H1 (cell line): ENCODE results near the gene TSPAN2. TPM values are rescaled to one million over a fixed set of nuclear protein-coding genes. Genes with fewer than 3 reads are reported as not detected.

ENCODE experiments used
- CBX5 ChIP-seq: fragments of 300-800, 300-1000 bp; sonication (generic); IDR thresholded peaks from 2 replicates; pipeline ENCODE4 v1.7.1; 2016; ENCODE audit warnings: antibody characterized with exemption, low read length, low read depth
- CHD7 ChIP-seq: fragments of 300-600 bp; sonication (generic); IDR thresholded peaks from 2 replicates; pipeline ENCODE4 v1.7.1; 2012; ENCODE audit warnings: low read length, moderate library complexity, mild to moderate bottlenecking, inconsistent platforms; ENCODE audit not compliant: insufficient replicate concordance
- PHF8 ChIP-seq: fragments of 200-600 bp; sonication (generic); conservative IDR thresholded peaks from 2 replicates; pipeline ENCODE4 v1.7.1; 2012; ENCODE audit warnings: low read depth, mild to moderate bottlenecking, inconsistent platforms, low read length, moderate library complexity
- polyA plus RNA-seq, 7 experiments: library from polyadenylated mRNA; depleted of rRNA in 3 of 7; stranded (reverse) in 5 of 7; unstranded in 2 of 7; fragments of >200 nt in 5 of 7; fragments of 200-250 nt in 2 of 7; gene quantifications; 1 replicate in 5 of 7; 2 replicates in 1 of 7; 4 replicates in 1 of 7; pipeline versions ENCODE4 v1.2.1 to v1.2.3, GENCODE V29; 2011 to 2013; ENCODE audit warnings: missing spikeins in 2 of 7, mixed read lengths in 2 of 7
- total RNA-seq: library from RNA; stranded (reverse); fragmentation: NEBNext Ultra II Directional; extraction: Animal tissue kit (Norgen Biotek cat#: 25700); gene quantifications from 2 replicates; pipeline ENCODE4 v1.2.1, GENCODE V29; 2021
- TF ChIP-seq, protein P1 (sequence below): IDR thresholded peaks from 2 replicates; pipeline ENCODE4 v1.6.1; 2012; ENCODE audit warnings: low read length, inconsistent platforms
- TF ChIP-seq, protein P2 (sequence below), 3 experiments: IDR thresholded peaks; 1 replicate in 2 of 3; 2 replicates in 1 of 3; pipeline versions ENCODE4 v1.5.1 to v1.6.1; 2011; ENCODE audit warnings: low read length in 3 of 3, mild to moderate bottlenecking in 3 of 3, inconsistent platforms in 2 of 3, low read depth in 1 of 3, moderate library complexity in 1 of 3; ENCODE audit not compliant: insufficient read depth in 1 of 3; ENCODE audit errors: control extremely low read depth in 1 of 3

Gene TSPAN2
- total and polyA plus RNA-seq, 2 of the 8 experiments (the other 6 are each of a cell fraction or from before 2014, with no cell fraction given) = 7.4 to 14.2 TPM

DNA sequence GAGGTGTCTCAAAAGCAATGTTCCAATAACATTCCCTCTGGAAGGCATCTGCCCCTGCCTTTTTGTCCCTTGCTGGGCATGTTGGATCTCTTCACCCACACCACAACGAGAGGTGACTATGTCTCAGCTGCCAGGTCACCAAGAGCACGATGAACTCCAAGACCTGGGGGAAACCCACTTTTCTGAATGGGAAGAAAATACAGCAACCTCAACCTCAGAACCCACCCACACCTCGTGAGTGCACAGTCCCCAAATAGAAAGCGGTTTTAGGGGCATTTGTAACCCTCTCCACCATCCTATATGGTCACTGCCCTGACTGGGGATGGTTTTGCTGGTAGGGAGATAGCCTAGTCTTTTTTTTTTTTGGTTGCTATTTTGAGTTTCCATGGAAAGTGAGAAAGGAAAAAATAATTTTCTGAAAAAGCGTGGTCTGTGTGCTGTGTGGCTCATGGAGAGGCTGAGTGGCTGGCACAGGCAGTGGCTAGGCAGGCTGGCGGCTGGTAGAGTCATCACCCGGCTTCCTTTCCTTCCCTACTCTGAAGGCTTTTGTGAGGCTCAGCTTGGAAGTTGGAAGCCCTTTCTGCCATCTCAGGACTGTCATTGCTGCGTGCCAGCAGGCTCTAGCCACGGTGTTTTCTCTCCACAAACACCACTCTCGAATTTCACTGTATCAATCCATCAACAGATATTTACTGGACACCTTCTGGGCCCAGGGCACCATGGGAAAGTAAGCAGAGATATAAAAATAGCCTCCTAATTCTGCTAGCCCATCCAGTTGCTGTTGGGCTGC is 15.8 kb downstream of the TSPAN2 start (continued):
- TF ChIP-seq CHD7 (no peak), PHF8 (no peak), CBX5 (no peak)
- TF ChIP-seq, protein P1, sequence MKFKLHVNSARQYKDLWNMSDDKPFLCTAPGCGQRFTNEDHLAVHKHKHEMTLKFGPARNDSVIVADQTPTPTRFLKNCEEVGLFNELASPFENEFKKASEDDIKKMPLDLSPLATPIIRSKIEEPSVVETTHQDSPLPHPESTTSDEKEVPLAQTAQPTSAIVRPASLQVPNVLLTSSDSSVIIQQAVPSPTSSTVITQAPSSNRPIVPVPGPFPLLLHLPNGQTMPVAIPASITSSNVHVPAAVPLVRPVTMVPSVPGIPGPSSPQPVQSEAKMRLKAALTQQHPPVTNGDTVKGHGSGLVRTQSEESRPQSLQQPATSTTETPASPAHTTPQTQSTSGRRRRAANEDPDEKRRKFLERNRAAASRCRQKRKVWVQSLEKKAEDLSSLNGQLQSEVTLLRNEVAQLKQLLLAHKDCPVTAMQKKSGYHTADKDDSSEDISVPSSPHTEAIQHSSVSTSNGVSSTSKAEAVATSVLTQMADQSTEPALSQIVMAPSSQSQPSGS = no peak
- TF ChIP-seq, protein P2, sequence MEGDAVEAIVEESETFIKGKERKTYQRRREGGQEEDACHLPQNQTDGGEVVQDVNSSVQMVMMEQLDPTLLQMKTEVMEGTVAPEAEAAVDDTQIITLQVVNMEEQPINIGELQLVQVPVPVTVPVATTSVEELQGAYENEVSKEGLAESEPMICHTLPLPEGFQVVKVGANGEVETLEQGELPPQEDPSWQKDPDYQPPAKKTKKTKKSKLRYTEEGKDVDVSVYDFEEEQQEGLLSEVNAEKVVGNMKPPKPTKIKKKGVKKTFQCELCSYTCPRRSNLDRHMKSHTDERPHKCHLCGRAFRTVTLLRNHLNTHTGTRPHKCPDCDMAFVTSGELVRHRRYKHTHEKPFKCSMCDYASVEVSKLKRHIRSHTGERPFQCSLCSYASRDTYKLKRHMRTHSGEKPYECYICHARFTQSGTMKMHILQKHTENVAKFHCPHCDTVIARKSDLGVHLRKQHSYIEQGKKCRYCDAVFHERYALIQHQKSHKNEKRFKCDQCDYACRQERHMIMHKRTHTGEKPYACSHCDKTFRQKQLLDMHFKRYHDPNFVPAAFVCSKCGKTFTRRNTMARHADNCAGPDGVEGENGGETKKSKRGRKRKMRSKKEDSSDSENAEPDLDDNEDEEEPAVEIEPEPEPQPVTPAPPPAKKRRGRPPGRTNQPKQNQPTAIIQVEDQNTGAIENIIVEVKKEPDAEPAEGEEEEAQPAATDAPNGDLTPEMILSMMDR (IDR thresholded peaks at IDR 0.05; ENCODE audit: control extremely low read depth in 1 of 3, insufficient read depth in 1 of 3, low read depth in 1 of 3, low read length in 3 of 3) = no peak
